HG03439 (cell line): ENCODE measurements around the gene MADCAM1.
"Not testable (repeated sequence)": the region's sequence is repeated elsewhere in the genome, so short reads cannot be mapped to it uniquely, and the experiment has no call there.

Experiments used
- ATAC-seq: cut with Tn5 transposase; IDR thresholded peaks from one replicate; pipeline ENCODE4 v1.9.1; 2021; ENCODE audit warnings: mild to moderate bottlenecking, moderate library complexity; ENCODE audit not compliant: unreplicated experiment

MADCAM1 gene

DNA sequence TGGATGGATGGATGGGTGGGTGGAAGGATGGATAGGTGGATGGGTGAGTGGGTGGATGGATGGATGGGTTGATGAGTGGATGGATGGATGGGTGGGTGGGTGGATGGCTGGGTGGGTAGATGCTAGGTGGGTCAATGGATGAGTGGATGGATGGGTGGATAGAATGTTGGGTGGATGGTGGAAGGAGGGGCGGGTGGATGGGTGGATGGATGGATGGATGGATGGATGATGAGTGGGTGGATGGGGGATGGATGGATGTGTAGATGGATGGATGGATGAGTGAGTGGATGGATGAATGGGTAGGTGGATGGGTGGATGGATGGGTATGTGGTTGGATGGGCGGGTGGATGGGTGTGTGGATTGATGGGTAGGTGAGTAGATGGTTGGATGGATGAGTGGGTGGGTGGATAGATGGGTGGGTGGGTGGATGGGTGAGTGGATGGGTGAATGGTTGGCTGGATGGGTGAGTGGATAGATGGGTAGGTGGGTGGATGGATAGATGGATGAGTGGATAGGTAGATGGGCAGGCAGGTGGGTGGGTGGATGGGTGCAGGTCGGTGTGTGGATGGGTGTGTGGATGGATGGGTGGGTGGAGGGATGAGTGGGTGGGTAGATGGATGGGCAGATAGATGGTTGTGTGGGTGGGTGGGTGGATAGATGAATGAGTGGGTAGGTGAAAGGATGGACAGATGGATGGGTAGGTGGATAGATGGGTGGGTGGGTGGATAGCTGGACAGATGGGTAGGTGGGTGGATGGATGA is 31.1 kb upstream of the MADCAM1 start:
- no peak for ATAC-seq

GRCh38 chr19:467554-467953 is 28.7 kb upstream of the MADCAM1 start:
- ATAC-seq, result no peak

- ATAC-seq, result no peak
Measured at GRCh38 chr19:468587-469256, 27.6 kb upstream of the MADCAM1 start.

- no peak for ATAC-seq
Measured at GRCh38 chr19:469833-470232, 26.5 kb upstream of the MADCAM1 start.

DNA sequence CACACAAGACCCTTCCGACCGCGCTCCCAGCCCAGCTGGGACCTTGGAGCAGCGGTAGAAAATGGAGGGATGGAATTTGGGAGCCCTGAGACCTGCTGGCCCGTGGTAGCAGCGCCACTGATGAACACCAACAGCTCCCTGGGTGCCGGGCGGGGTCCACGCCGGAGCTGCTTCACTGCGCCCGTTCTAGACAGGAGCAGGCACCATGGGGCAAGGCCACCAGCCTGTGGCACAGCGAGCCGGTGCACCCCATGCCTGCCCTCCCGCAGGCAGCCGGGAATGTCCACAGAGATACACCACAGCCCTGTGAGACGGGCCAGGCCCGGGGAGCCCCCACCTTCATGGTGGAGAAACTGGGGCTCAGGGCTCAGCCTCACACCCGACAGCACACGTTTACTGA is 25.6 kb upstream of the MADCAM1 start:
- no peak for ATAC-seq

DNA sequence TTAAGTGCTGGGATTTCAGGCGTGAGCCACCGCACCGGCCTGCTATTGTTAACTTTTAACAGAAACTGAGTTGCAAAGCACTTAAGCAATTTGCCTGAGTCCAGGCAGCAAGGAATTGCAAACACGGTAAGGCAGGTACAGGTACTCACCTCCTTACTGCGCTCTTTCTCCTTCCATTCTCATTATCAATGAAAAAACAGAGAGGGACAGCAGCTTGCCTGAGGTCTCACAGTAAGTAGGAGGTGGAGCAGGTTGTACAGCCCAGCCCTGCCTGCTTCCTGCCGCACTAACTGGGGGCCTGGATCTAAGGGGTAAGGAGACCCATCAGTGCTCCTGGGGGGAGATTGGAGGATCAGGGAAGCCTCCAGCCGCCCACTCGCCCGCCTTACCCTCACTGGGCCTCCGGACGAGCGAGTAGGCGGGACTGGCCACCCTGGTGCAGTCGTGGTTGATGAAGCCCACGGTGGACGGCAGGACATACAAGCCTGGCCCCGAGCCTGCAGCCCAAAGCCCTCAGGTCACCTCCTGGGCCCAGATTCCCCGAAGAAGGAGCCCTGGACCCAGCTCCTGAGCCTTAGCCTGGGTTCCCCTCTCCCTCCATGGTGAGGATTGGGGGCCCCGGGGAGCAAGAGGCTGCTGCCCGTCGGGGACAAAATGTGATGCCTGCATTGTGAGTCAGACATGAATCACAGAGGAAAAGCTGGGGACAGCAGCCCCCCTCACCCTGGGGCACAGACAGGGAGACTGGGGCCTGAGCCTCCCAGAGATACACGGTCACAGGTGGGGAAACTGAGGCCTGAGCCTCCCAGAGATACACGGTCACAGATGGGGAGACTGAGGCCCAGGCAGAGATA is 24.1 kb upstream of the MADCAM1 start:
- no peak for ATAC-seq

GRCh38 chr19:474126-475078 is 21.9 kb upstream of the MADCAM1 start:
- ATAC-seq, result no peak

GRCh38 chr19:475360-475759 is 20.9 kb upstream of the MADCAM1 start:
- no peak for ATAC-seq

DNA sequence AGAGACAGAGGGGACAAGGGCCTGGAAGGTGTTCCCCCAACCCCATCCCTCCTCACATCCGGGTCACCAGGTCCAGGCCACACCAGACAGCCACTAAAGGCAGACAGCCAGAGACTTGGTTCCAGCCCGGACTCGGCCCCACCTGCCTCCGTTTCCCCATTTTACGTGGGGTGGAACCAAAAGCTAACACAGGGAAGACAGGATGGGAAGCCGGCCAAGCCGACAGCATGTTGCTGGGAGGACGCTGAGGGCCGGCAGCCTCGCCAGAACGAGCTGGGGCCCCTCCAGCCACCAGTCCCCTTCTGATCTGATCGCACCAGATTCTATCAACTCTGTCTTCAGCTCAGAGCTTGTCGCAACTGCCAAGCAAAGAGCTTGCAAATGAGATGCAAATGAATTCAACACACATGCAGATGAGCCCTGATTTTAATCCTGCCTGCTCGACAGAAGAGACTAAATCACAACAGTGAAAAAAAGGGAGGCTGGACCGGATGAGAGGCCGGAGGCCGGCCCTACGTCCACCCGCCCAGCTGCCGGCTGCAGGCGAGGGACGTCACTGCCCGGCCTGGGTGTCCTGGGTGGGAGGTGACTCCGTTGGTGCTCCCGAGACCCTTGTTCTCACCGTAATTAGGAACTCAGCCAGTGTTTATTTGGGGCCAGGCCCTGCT is 17.9 kb upstream of the MADCAM1 start:
- no peak for ATAC-seq

- no peak for ATAC-seq
Measured at GRCh38 chr19:478976-479375, 17.3 kb upstream of the MADCAM1 start.

- ATAC-seq, result no peak
Measured at GRCh38 chr19:480016-480855, 16.1 kb upstream of the MADCAM1 start.

GRCh38 chr19:481100-481499 is 15.2 kb upstream of the MADCAM1 start:
- not testable (repeated sequence) for ATAC-seq

DNA sequence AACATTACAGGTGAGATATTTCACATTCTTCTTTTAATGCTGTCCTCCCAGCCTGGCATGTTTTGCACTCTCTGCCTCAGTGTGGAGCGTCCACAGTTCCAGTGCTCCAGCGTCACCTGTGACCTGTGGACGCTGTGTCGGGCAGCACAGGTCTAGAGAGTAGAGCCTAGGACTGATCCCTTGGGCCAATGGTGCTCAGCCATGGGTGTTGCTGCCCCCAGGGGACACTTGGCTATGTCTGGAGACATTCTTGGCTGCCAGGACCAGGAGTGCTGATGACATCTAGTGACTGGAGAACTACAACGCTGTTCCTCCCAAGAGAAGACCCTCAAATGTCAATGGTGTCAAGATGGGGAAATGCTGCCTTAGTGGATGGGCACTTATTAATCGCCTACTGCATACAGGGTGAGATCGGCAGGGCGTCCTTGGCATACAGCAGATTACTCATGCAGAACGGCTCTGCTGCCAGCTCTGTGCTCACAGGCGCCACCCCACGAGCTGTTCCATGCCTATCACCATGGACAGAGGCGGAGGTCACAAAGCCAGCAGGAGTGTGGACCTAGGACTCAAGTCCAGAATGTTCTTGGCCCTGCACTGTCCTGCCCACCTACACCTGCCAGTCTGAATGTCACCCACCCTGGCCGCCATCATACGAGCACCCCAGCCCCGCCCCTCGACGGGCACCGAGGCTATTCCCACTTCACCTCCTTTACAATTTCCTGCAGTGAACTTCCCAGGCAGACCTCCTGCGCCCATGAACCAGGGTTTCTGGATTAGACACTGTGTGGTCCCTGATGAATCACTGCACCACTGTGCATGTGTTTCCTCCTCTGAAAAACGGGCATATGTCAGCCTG is 13.9 kb upstream of the MADCAM1 start:
- no peak for ATAC-seq

DNA sequence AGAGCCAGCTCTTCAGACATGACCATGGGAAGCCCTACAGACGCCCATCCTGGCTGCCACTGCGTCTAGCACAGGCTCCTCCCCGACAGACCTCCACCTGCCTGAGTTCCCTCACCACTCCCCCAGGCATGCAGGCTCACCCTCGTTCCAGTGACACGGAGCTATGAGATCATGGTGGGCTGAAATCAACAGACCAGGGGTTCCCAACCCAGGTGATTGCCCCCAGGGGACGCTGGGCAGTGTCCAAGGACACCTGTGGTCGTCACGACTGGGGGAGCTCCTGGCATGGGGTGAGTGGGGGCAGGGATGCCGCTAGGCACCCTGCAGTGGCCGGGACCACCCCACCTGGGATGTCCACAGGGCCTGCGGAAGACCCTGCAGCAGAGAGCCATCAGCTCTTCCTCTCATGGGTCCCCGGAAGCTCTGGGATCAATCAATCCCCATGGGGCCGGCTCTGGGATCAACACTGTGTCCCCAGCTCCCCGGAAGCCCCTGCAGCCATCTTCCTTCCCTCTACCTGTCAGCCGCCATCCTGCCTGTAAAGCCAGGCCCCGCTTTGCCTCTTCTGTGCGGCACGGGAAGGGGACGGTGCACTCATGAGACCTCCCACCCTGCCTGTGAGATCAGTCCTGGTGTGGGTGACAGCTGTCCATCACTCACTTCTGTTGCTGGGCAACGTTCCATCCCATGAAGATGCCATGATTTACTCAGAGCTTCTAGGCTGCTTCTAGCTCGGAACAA is 12.8 kb upstream of the MADCAM1 start:
- no peak for ATAC-seq

- ATAC-seq, result no peak
Measured at GRCh38 chr19:484494-484893, 11.8 kb upstream of the MADCAM1 start.

DNA sequence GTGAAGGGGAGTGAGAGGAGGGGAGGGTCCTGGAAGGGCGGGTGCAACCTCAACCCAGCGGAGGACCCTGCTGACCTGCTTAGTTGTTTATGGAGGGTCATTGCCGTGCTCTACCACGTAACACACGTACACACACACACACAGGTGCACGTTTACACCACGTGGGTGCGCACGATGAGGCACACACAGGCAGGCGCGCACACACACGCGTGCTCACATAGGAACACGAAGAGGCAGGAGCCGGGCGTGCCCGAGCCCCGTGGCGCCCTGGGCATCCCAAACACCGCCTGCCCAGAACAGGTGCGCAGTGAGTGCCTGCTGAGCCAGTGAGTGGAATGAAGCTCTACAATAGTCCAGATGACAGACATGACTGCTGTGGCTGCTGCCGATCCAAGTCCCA is 11.2 kb upstream of the MADCAM1 start:
- no peak for ATAC-seq

GRCh38 chr19:485583-486236 is 10.6 kb upstream of the MADCAM1 start:
- ATAC-seq, result no peak
